ENCODE results near the gene FLRT2. TPM values are rescaled to one million over a fixed set of nuclear protein-coding genes. Genes with fewer than 3 reads are reported as not detected.

FLRT2 gene
- total RNA-seq, 4 donors from 2014 or later: 0.61 to 8.4 (median 6.4) TPM

DNA sequence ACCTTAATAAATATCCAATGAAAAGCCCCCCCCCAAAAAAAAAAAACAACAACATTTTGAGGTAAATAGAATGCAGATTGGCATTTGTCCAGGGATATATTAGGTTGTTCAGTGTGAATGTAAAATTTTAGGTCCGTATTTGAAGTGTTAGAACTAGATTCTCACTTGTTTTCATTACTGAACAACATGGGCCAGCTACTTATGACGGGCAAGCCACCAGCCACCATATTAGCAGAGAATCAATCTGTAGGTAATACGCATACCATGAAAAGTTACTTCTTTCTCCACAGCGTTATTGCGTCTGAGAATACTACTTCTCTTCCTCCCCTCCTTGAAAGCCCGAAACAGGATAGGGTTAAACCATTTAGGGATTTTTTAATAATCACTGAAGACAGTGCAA, 5.4 kb downstream of the FLRT2 start:
- peaks cover 0 to 47% (median 0%) of the 10 kb centered on the region in 4 donors for H3K27me3 ChIP-seq
- peak overlapping the region in 3 of 4 donors; percentile 29 to 87 (median 79) for H3K27ac ChIP-seq
- H3K4me1 ChIP-seq: peaks cover 14 to 67% (median 24%) of the 10 kb centered on the region in 3 donors
- 55 to 59% methylated on average over 6 of the region's 6 CpGs for WGBS, 2 donors
- intact Hi-C loops (cut with DNase I): no loop called here
- H3K4me3 ChIP-seq: peak overlapping the region in 3 of 4 donors; percentile 58 to 79 (median 66)
- H3K9me3 ChIP-seq: no peaks in the 10 kb centered on the region
- H3K36me3 ChIP-seq: no peaks in the 10 kb centered on the region
- TF ChIP-seq CTCF (IDR thresholded peaks at IDR 0.05) (no peak), POLR2A (IDR thresholded peaks at IDR 0.05) (no peak)
- DNase-seq: no peak

DNA sequence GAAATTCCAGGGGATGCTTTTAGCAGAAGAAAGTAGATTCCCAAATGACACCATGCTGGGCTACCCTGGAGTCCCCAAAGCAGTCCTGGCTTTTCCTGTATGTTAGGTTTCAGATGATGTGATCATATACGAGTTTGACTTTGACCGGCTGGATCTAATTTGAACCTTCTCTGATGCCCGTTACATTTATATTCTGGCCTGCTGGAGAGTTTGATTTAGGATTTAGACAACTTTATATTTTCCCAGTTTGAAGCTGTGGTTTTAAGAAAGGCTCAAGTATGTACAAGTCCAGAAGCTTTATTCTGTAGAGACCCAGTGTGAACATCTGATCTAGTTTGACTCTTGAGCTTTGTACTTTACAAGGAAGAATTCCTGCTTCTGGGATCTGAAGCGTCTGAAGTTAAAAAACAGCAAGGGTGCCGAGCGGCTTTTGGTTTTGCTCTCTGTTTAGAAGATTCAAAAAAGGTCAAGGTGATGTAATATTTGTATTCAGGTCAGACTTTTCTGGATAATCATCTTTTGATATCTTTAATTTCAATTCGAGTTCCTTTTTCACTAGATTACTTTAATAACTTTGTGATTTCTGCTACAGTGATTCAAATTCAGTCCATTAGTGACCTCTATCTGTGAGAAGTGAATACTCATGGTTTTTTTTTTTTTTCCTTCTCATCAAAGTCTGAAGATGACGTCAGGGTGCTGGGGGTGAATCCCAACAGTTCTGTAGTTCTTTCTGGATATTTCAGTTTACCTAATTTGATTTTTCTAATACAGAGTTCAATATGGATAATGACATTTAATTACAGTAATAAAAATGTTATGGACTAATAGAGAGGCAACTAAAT, 6.3 kb downstream of the FLRT2 start:
- TF ChIP-seq POLR2A (IDR thresholded peaks at IDR 0.05) (no peak), CTCF (IDR thresholded peaks at IDR 0.05) (peak in 5 of 6 experiments; percentile 18 to 53 (median 33))
- Histone ChIP-seq H3K36me3 (no peaks in the 10 kb centered on the region), H3K9me3 (no peaks in the 10 kb centered on the region), H3K27me3 (peaks cover 0 to 39% (median 0%) of the 10 kb centered on the region in 4 donors), H3K4me1 (peaks cover 14 to 58% (median 18%) of the 10 kb centered on the region in 3 donors), H3K27ac (peak overlapping the region in 3 of 4 donors; percentile 66 to 87 (median 79)), H3K4me3 (peak overlapping the region in 3 of 4 donors; percentile 13 to 43 (median 24))
- intact Hi-C loops (cut with DNase I): no loop called here
- no peak for DNase-seq
- 20 to 24% methylated on average over 8 of the region's 8 CpGs for WGBS, 2 donors

DNA sequence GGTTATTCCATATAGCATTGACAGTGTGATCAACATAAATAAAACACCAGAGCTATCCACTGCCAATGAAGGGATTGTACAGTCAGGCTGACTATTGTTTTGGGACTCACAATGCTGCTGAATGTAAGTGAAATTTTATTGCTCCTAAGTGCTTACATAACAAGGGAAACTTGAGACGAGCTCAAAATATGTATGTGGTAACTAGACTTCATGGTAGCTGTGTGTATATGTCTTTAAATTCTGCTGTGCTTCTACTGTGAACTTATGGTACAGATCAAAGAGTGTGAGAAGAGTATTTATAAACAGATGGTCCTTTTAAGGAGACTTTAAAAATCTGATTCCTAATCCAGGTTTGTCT, 6.9 kb downstream of the FLRT2 start:
- intact Hi-C loops (cut with DNase I): no loop called here
- Histone ChIP-seq H3K36me3 (no peaks in the 10 kb centered on the region), H3K9me3 (no peaks in the 10 kb centered on the region), H3K4me1 (peaks cover 12 to 52% (median 14%) of the 10 kb centered on the region in 3 donors), H3K4me3 (peak overlapping the region in 2 of 4 donors; percentile 5 to 24), H3K27me3 (peaks cover 0 to 33% (median 0%) of the 10 kb centered on the region in 4 donors), H3K27ac (peak overlapping the region in 1 of 4 donors; percentile 87)
- WGBS, 2 donors: 11 to 50% methylated on average over 1 of the region's 1 CpG
- no peak for TF ChIP-seq POLR2A (IDR thresholded peaks at IDR 0.05)
- no peak for TF ChIP-seq CTCF (IDR thresholded peaks at IDR 0.05)
- no peak for DNase-seq

DNA sequence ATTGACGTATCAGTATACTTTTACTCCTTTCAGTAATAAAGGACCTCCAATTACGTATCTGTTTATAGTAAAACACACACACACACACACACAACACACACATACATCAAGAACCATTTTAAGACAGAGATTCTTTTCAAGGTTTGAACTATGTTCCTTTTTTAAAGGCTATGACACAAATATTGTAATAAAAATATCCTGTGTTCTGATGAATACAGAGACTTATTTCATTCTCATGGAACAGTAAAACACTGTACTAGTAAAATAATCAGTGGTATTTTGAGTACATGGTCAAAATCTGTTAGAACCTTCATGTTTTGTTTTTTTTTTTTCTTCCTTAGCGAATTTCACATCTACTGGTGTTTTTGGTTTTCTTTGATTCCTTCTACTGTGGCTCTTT, 7.6 kb downstream of the FLRT2 start:
- Histone ChIP-seq H3K4me1 (peaks cover 7 to 45% (median 12%) of the 10 kb centered on the region in 3 donors), H3K27me3 (peaks cover 0 to 25% (median 0%) of the 10 kb centered on the region in 4 donors), H3K27ac (peak overlapping the region in 1 of 4 donors; percentile 0), H3K4me3 (no peak overlapping the region), H3K36me3 (no peaks in the 10 kb centered on the region), H3K9me3 (no peaks in the 10 kb centered on the region)
- intact Hi-C loops (cut with DNase I): no loop called here
- no peak for DNase-seq
- 71 to 82% methylated on average over 3 of the region's 3 CpGs for WGBS, 2 donors
- TF ChIP-seq POLR2A (IDR thresholded peaks at IDR 0.05) (no peak), CTCF (IDR thresholded peaks at IDR 0.05) (no peak)

GRCh38 chr14:85538636-85539035, 8.7 kb downstream of the FLRT2 start:
- Histone ChIP-seq H3K9me3 (no peaks in the 10 kb centered on the region), H3K4me3 (no peak overlapping the region), H3K27ac (no peak overlapping the region), H3K4me1 (peaks cover 0 to 34% (median under 1%) of the 10 kb centered on the region in 3 donors), H3K36me3 (no peaks in the 10 kb centered on the region), H3K27me3 (peaks cover 0 to 14% (median 0%) of the 10 kb centered on the region in 4 donors)
- no peak for DNase-seq
- intact Hi-C loops (cut with DNase I): no loop called here
- TF ChIP-seq POLR2A (IDR thresholded peaks at IDR 0.05): no peak
- TF ChIP-seq CTCF (IDR thresholded peaks at IDR 0.05): no peak
- WGBS, 2 donors: 90 to 97% methylated on average over 2 of the region's 2 CpGs

Measured in esophagus squamous epithelium (tissue), 5 donors.